ENCODE data around the gene ZDHHC9. TPM values are rescaled to one million over a fixed set of nuclear protein-coding genes. Genes with fewer than 3 reads are reported as not detected.
A peak's percentile ranks its signal among the peaks of the same experiment; 100 is the strongest.
"Not testable (repeated sequence)": the region's sequence is repeated elsewhere in the genome, so short reads cannot be mapped to it uniquely, and the experiment has no call there.

ZDHHC9 gene
- 37.8 TPM for total RNA-seq (ENCODE audit: unreplicated experiment)
- long read RNA-seq, full-length matches to known transcripts = 20 of 26 reads
- long read RNA-seq, partial matches to known transcripts = 2 of 26 reads
- long read RNA-seq, other reads (novel, unspliced or antisense) = 4 of 26 reads

GRCh38 chrX:129843459-129844306 lies at the start of gene ZDHHC9:
Gene ZDHHC9 (minus strand): TSS chrX:129843886. CDS start chrX:129841945, 1,941 bp downstream.
- H3K4me3 Mint-ChIP-seq (ENCODE audit: unreplicated experiment) = peak within 1 kb of the TSS; percentile 95
- peak; percentile 81 for DNase-seq (ENCODE audit: low spot score)
- no peak for TF ChIP-seq CTCF (IDR thresholded peaks at IDR 0.05; ENCODE audit: unreplicated experiment)
- H3K36me3 Mint-ChIP-seq (ENCODE audit: low read depth, unreplicated experiment) = no peaks in the 10 kb centered on the region
- no peaks in the 10 kb centered on the region for H3K9me3 Mint-ChIP-seq (ENCODE audit: unreplicated experiment)
- H3K27ac Mint-ChIP-seq (ENCODE audit: unreplicated experiment) = no peak within 1 kb of the TSS
- peaks cover 13% of the 10 kb centered on the region for H3K4me1 Mint-ChIP-seq (ENCODE audit: unreplicated experiment)
- H3K27me3 Mint-ChIP-seq (ENCODE audit: unreplicated experiment) = peaks cover 4% of the 10 kb centered on the region

- Mint-ChIP-seq H3K9me3 (ENCODE audit: unreplicated experiment) (no peaks in the 10 kb centered on the region), H3K4me3 (ENCODE audit: unreplicated experiment) (no peak overlapping the region), H3K27ac (ENCODE audit: unreplicated experiment) (no peak overlapping the region), H3K36me3 (ENCODE audit: low read depth, unreplicated experiment) (no peaks in the 10 kb centered on the region), H3K4me1 (ENCODE audit: unreplicated experiment) (no peaks in the 10 kb centered on the region), H3K27me3 (ENCODE audit: unreplicated experiment) (no peaks in the 10 kb centered on the region)
- no peak for DNase-seq (ENCODE audit: low spot score)
- TF ChIP-seq CTCF (IDR thresholded peaks at IDR 0.05; ENCODE audit: unreplicated experiment) = no peak
These were observed 33.7 kb upstream of the ZDHHC9 start for GRCh38 chrX:129877401-129877800.

- H3K4me3 Mint-ChIP-seq (ENCODE audit: unreplicated experiment) = no peak overlapping the region
- no peaks in the 10 kb centered on the region for H3K4me1 Mint-ChIP-seq (ENCODE audit: unreplicated experiment)
- H3K9me3 Mint-ChIP-seq (ENCODE audit: unreplicated experiment) = no peaks in the 10 kb centered on the region
- H3K27ac Mint-ChIP-seq (ENCODE audit: unreplicated experiment) = no peak overlapping the region
- no peaks in the 10 kb centered on the region for H3K27me3 Mint-ChIP-seq (ENCODE audit: unreplicated experiment)
- TF ChIP-seq CTCF (IDR thresholded peaks at IDR 0.05; ENCODE audit: unreplicated experiment) = no peak
- no peak for DNase-seq (ENCODE audit: low spot score)
- H3K36me3 Mint-ChIP-seq (ENCODE audit: low read depth, unreplicated experiment) = no peaks in the 10 kb centered on the region
These were observed 33.2 kb upstream of the ZDHHC9 start for GRCh38 chrX:129876771-129877305.

GRCh38 chrX:129875669-129876068 lies 32.0 kb upstream of the ZDHHC9 start:
- Mint-ChIP-seq H3K9me3 (ENCODE audit: unreplicated experiment) (no peaks in the 10 kb centered on the region), H3K4me1 (ENCODE audit: unreplicated experiment) (no peaks in the 10 kb centered on the region), H3K4me3 (ENCODE audit: unreplicated experiment) (no peak overlapping the region), H3K27me3 (ENCODE audit: unreplicated experiment) (no peaks in the 10 kb centered on the region), H3K27ac (ENCODE audit: unreplicated experiment) (no peak overlapping the region), H3K36me3 (ENCODE audit: low read depth, unreplicated experiment) (no peaks in the 10 kb centered on the region)
- DNase-seq (ENCODE audit: low spot score) = no peak
- no peak for TF ChIP-seq CTCF (IDR thresholded peaks at IDR 0.05; ENCODE audit: unreplicated experiment)

GRCh38 chrX:129872524-129872923 lies 28.8 kb upstream of the ZDHHC9 start:
- no peak for DNase-seq (ENCODE audit: low spot score)
- no peak overlapping the region for H3K4me3 Mint-ChIP-seq (ENCODE audit: unreplicated experiment)
- no peaks in the 10 kb centered on the region for H3K36me3 Mint-ChIP-seq (ENCODE audit: low read depth, unreplicated experiment)
- no peak overlapping the region for H3K27ac Mint-ChIP-seq (ENCODE audit: unreplicated experiment)
- no peaks in the 10 kb centered on the region for H3K9me3 Mint-ChIP-seq (ENCODE audit: unreplicated experiment)
- H3K4me1 Mint-ChIP-seq (ENCODE audit: unreplicated experiment) = no peaks in the 10 kb centered on the region
- no peak for TF ChIP-seq CTCF (IDR thresholded peaks at IDR 0.05; ENCODE audit: unreplicated experiment)
- no peaks in the 10 kb centered on the region for H3K27me3 Mint-ChIP-seq (ENCODE audit: unreplicated experiment)

- not testable (repeated sequence) for H3K9me3 Mint-ChIP-seq (ENCODE audit: unreplicated experiment); H3K27ac Mint-ChIP-seq (ENCODE audit: unreplicated experiment); H3K4me3 Mint-ChIP-seq (ENCODE audit: unreplicated experiment); H3K4me1 Mint-ChIP-seq (ENCODE audit: unreplicated experiment); DNase-seq (ENCODE audit: low spot score); H3K27me3 Mint-ChIP-seq (ENCODE audit: unreplicated experiment); H3K36me3 Mint-ChIP-seq (ENCODE audit: low read depth, unreplicated experiment)
These were observed 22.6 kb upstream of the ZDHHC9 start for GRCh38 chrX:129866321-129866720.

GRCh38 chrX:129859134-129859533 lies 15.4 kb upstream of the ZDHHC9 start:
- not testable (repeated sequence) for H3K4me1 Mint-ChIP-seq (ENCODE audit: unreplicated experiment); DNase-seq (ENCODE audit: low spot score); H3K27me3 Mint-ChIP-seq (ENCODE audit: unreplicated experiment); H3K27ac Mint-ChIP-seq (ENCODE audit: unreplicated experiment); H3K4me3 Mint-ChIP-seq (ENCODE audit: unreplicated experiment); H3K9me3 Mint-ChIP-seq (ENCODE audit: unreplicated experiment); H3K36me3 Mint-ChIP-seq (ENCODE audit: low read depth, unreplicated experiment)

Measured in endothelial cell (in vitro differentiated cells).